HG02798 (cell line): ENCODE data around the gene ZBTB4.
A peak's percentile ranks its signal among the peaks of the same experiment; 100 is the strongest.
"Not testable (repeated sequence)": the region's sequence is repeated elsewhere in the genome, so short reads cannot be mapped to it uniquely, and the experiment has no call there.

Experiments used
- ATAC-seq: cut with Tn5 transposase; IDR thresholded peaks from one replicate; pipeline ENCODE4 v1.9.1; 2021; ENCODE audit warnings: mild to moderate bottlenecking; ENCODE audit not compliant: unreplicated experiment, poor library complexity

The ZBTB4 gene

DNA sequence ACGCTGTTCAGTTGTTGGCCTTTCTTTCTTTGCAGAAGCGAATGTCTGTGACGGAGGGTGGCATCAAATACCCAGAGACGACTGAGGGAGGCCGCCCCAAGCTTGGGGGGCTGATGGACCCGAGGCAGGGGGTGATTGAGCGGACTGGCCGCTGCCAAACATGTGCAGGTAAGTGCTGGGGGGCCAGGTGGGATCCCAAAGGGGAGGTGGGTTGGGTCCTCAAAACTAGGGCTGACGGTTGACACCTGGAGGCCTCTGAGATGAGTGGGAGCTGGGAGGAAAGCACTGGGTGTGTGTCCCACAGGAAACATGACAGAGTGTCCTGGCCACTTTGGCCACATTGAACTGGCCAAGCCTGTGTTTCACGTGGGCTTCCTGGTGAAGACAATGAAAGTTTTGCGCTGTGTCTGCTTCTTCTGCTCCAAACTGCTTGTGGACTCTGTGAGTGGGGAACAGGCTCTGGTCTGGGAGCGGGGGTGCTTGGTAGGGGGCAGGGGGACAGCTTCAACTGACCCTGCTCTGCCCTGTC lies 16.5 kb upstream of the ZBTB4 start:
- no peak for ATAC-seq

DNA sequence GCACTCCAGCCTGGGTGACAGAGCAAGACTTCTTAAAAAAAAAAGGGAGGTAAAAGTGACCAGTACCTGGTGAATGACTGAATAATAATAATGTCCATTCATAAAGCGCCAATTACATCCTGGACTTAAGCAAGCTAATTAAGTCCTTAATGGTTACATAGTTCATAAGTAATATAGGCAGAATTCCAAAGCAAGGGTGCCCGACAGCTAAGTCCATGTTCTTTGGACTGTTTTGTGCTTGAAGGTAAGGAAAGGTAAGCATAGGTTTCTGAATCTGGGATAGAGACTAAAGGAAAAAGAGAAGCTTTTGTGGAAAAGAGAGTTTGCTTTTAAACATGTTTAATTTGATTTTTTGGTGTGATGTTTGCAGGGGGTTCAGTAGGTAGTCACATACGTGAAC lies 14.5 kb upstream of the ZBTB4 start:
- no peak for ATAC-seq

DNA sequence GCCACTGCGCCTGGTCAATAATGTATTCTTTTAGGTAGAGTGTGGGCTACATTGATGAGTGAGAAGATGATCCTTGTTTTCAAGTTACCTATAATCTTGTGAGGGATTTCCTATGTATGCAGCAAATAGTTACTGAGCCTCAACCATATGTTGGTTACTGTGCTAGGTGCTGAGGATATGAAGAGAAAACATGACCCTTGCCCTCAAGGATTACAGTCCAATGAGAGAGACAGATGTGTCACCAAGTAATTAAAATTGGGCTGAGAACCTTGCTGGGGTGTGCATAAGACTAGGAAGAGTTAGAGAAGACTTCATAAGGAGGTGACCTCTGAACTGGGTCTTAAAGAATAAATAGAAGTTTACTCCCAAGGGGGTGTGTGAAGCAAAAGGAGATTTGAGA lies 12.2 kb upstream of the ZBTB4 start:
- no peak for ATAC-seq

DNA sequence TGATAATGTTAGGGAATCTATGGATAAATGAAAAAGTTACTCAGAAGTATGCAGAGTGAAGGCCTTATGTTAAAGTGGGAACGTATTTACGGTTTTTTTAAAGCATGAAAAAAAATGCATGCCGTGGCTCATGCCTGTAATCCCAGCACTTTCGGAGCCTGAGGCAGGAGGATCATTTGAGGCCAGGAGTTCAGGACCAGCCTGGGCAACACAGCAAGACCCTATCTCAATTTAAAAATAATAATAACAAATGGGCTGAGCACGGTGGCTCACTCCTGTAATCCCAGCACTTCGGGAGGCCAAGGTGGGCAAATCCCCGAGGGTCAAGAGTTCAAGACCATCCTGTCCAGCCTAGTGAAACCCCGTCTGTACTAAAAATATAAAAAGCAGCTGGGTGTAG lies 10.7 kb upstream of the ZBTB4 start:
- ATAC-seq, result no peak

DNA sequence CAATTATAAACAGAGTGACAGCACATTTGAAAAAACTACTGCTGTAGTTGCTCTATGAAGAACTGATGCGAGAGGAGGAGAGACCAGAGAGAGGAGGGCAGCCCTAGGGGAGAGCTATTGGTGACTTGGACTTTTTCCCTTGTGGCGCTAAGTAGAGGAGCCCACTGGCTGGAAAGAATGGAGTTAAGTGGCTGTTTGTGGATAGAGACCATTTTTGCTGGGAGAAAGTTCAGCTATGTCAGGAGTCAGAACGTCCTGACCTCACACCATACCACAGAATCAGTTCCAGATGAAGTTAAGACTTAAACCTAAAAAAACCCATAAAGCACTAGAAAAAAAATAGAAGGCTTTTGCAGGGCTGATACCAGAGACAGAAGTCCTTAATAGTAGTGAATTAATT lies 6.8 kb upstream of the ZBTB4 start:
- no peak for ATAC-seq

DNA sequence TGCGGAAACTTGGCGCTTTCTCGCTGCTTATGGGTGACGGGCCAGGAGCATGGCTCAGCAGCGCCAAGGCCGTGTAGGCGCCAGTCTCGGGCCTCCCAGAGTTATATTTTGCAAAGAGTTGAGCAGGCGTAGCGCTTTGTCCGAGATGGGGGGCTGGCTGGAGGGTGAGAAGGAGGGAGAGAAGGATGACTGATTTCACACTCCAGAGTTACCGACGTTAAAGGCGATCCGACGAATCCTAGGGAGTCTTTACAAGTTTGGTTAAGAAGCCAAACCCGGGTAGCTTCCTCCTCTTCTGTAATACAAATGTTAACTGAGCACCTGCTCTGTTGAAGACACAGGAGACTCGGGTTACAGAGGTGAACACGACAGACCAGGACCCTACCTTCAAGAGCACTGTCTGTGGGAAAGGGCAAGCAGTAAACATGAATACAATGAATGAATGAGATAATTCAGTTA lies 5.5 kb upstream of the ZBTB4 start:
- no peak for ATAC-seq

DNA sequence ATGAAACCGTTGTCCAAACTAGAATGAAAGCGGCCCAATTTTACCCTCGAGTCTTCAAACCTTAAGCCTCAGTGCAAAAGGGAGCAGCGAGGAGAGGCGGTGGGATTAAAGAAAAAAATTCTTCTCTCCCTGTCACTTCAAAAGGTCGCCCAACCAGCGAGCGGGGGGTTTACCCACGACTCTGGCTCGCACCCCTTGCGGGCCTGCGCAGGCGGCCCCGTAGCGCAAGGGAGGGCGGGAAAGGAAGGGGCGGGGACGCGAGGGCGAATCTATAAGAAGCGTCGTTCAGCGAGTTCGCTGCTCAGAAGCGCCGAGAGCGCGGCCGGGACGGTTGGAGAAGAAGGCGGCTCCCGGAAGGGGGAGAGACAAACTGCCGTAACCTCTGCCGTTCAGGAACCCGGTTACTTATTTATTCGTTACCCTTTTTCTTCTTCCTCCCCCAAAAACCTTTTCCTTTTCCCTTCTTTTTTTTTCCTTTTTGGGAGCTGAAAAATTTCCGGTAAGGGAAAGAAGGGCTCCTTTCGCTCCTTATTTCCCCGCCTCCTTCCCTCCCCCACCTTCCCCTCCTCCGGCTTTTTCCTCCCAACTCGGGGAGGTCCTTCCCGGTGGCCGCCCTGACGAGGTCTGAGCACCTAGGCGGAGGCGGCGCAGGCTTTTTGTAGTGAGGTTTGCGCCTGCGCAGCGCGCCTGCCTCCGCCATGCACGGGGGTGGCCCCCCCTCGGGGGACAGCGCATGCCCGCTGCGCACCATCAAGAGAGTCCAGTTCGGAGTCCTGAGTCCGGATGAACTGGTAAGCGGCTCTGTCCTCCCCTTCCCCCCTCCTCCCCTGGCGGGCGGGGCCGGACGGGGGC lies 4.9 kb upstream of the ZBTB4 start, which contains the start of gene POLR2A:
TSS of gene POLR2A (plus strand) at position 300 of the 852 bp plus-strand sequence.
- ATAC-seq, result peak; percentile 67

DNA sequence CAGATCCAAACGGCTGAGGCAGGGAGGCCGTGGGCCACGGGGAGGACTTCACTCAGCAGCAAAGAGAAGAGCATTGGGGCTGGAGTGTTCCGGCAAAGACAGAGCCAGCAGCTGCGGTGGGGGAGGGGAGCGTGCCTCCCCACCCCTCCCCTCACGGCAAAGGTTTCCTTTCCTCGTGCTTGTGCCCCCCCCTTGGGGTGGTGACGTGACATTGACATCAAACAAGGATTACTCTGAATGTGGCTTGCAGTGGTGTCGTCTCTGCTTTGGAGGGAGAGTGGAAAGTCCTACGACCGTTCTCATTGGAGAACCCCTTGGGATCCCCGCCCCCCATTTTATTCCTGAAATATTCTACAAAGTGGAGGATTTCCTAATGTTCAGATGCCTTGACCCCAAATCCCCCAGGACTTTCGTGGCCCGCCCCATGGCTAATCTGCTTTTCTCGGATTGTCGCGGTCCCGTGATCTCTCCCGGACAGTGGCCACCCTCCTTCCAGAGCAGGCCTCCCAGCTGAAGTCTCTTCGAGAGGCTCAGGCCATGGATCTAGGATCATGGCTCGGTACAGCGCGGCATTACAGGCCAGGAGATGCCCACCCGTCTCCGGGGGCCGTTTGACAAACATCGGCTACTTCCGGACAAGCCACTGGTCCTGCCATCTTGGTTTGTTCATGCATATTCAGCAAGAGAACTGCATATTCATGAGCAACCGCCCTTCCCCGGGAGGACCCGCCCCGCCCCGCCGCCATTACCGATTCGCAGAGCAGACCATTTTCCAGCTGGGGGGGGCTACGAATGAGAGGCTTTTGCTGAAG lies 4.0 kb upstream of the ZBTB4 start:
- ATAC-seq, result peak; percentile 31

DNA sequence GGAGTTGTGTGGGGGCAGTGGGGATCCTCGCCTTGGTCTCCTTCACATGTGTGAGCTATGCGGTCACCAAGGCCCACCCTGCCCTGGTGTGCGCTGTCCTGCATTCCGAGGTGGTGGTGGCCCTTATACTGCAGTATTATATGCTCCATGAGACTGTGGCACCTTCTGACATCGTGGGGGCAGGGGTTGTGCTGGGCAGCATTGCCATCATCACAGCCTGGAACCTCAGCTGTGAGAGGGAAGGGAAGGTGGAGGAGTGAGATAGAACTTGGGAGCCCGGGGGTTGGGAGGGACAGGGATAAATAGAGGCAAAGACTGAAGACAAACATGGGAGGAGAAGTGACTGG lies 3.3 kb upstream of the ZBTB4 start:
- ATAC-seq, result not testable (repeated sequence)

DNA sequence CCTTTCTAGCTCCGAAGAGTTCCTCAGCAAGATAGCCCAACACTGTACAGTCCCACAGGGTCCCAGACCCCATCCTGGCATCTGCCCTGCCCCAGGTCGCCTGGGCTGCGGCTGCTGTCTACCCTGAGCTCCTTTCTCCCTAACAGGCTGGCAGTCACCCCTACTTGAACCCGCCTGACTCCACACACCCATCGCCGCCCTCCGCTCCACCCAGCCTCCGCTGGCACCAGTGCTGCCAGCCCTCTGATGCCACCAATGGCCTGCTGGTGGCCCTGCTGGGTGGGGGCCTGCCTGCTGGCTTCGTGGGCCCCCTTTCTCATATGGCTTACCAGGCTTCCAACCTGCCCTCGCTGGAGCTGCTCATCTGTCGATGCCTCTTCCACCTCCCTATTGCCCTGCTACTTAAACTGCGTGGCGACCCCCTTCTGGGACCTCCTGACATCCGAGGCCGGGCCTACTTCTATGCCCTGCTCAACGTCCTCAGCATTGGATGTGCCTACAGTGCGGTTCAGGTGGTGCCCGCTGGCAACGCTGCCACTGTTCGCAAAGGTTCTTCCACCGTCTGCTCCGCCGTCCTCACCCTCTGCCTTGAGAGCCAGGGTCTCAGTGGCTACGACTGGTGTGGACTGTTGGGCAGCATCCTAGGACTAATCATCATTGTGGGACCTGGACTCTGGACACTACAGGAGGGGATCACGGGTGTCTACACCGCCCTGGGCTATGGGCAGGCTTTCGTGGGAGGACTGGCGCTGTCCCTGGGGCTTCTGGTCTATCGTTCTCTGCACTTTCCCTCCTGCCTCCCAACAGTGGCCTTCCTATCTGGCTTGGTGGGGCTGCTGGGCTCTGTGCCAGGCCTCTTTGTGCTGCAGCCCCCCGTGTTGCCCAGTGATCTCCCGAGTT lies 2.7 kb upstream of the ZBTB4 start:
- not testable (repeated sequence) for ATAC-seq

DNA sequence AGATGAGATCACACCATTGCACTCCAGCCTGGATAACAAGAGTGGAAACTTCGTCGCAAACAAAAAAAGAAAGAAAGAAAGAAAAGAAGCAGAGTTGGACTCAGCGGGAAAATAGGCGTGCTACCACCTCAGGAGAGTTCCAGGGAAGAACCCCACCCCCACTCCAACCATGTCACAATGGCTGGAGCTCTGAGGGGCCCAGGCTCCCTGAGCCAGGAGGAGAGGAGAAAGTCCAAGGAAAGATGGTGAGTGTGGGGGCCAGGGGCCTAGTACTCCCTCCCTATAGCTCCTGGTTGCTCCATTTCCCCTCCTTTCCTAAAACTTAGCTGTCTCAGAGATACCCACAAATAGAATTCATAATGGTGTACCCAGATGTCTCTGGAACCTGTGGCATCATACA lies 1.8 kb upstream of the ZBTB4 start, which contains the start of gene SLC35G6:
TSS of gene SLC35G6 (plus strand) at position 172 of the 400 bp plus-strand sequence. CDS start at position 243, 71 bp downstream.
- not testable (repeated sequence) for ATAC-seq

DNA sequence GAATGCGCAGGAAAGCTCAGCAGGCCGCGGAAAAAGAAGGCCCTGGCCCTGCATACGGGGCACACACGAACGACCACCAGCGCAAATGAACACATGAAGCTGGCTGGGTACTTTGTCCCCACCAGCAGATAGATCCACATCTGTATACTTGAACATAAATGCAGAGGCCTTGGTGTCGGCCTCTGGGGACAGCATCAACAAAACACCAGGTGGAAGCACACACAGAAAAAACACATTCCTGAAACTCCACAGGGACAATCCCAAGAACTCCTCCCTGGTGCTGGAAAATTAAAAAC lies 606 bp upstream of the ZBTB4 start:
- ATAC-seq, result no peak

DNA sequence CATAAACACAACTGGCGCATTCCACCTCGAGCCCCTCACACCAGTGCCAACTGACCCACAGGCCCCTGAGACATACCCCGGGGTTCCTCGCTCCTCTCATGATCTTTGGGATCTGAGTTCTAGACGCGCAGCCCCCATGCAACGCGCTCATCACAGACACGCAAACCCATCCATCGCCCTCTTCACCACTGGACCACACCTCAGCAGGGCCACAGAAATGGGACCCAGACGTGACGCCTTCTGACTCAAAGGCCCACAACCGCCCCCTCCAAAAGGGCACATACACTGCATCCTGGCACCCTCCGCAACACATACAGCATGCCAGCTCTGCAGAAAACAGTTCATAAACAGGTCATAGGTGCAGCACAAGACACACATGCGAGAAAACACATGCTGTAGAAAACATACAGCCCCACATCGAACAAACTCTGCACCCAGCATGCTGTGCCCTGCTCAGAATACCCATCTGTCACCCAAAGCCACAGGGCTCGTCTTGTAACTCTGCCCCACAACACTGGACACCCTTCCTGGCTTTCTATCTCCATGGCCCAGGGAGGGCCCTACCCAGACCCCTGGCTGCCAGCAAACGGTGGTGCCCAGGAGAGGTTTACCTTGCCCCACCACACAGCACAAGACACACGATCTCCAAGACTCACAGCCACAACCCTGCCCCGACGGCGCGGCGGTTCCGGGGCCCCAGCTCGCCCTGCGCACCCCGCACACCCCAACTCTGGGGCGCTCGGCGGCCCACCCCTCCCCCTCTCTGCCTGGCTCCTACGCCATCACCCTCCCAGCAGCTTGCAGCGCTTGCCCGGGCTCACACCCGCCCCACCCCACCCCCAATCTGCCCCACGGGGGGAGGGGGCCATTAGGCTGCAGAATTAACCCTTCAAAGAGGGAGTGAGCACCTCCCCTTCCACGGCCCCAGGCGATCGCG lies 887 bp downstream of the ZBTB4 start:
- no peak for ATAC-seq

DNA sequence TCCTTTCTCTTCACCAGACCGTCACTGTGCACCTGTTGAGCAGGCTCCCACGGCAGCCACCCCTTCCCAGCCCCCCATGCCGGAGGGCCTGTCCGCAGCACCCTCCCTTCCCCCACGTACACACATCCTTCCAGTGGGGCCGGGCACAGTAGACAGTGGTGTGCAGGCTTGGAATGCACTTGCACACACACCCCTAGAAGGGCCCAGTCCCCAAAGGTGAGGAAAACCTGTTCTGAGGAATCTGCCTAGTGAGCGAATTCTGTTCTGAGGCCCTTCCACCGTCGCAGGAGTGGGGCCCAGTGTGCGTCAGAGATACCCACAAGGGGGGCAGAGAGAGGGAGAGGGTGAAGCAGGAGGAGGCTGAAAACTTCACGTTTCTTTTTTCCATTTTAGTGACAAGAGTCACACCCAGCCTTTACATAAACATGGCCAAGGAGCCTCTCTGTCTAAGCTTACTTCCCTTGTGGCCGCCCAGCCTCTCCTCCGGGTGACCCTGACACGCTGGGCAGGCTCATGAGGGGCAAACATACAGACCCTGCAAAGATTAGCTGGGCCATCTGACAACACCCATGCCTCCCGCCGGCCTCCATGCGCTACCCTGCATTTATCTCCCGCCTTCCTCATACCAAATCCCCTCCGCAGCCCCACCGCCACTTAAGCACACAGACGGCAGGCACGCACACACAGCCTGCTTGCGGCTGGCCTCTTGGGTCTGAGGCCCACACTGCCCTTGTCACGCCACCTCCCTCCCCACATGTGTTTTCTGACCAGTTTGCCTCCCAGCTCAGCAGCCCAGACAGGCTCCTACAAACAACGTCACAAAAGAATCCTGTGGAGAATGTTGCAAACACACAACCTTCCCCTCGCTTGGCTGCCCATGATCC lies 1.8 kb downstream of the ZBTB4 start:
- ATAC-seq, result no peak

DNA sequence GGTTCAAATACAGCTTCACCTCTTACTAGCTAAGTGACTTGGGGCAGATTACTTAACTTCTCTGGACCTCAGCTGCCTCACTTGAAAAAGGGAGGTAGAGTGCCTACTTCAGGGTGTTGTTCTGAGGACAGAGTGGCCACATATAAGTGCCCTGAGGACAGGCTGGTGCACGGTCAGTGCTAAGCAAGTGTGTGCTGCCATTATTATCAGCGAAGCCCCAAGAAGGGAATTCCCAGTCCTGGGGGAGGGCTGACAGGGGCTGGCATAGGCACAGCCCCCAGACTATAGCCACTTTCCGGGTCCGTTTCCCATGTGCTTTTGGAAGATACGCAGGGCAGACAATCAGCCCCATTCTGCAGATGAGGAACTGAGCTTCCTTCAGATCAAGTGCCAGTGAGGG lies 2.5 kb downstream of the ZBTB4 start:
- ATAC-seq, result no peak

DNA sequence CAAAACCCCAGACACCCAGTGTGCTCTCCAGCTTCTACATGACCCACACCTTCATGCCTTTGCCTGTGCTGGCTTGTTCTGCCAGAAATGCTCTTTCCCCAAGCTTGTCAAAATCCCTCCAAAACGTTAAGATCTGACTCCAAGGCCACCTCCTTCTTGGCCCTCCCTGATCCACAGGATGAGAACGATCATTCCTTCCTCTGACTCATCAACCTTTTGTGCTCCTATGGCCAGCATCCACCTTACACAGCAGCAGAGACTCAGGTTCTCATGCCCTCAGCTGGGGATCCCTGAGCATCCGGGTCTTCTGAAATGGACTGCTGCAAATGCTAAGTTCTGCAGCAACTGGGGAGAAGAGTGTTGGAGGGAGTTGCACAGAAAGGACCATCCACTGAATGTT lies 2.9 kb downstream of the ZBTB4 start:
- ATAC-seq, result no peak

DNA sequence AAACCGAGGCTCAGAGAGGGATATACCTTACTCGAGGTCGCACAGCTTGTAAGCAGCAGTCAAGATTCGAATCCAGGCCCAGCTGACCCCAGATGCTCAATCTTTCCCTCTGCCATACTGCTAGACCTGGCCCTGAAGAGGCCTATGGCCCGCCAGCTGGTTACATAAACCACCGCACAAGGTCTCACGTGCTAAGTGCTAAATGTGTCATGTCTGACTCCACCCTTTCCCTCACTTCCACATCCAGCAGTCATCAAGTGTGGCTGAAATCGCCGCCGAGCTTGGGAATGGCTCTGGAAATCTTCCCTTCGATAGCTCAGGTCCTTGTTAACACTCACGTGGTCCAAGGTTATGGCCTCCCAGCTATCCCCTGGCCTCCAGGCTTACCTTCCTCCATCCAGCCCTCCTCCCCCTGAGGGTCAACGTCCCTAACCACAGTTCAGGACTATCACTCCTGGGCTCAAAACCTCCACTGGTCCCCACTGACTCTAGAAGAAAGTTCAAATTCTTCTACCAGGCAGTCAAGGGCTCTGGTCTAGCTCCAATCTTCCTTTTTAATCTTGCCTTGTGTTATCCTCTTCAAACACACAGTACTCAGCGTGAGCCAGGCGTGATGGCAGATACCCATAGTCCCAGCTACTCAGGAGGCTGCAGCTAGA lies 3.5 kb downstream of the ZBTB4 start:
- no peak for ATAC-seq

DNA sequence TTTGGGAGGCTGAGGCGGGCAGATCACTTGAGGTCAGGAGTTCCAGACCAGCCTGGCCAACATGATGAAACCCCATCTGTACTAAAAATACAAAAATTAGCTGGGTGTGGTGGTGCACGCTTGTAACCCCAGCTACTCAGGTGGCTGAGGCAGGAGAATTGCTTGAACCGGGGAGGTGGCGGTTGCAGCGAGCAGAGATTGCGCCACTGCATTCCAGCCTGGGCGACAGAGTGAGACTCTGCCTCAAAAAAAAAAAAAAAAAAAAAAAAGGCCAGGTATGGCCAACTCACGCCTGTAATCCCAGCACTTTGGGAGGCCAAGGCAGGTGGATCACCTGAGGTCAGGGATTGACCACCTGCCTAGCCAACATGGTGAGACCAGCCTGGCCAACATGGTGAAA lies 4.7 kb downstream of the ZBTB4 start:
- ATAC-seq, result not testable (repeated sequence)
